ENCODE measurements around the gene MAPK12.

GRCh38 chr22:50296658-50297490 is 35.4 kb upstream of the MAPK12 start:
- no peak for TF ChIP-seq CTCF (IDR thresholded peaks at IDR 0.05)
- TF ChIP-seq ZFX (IDR thresholded peaks at IDR 0.05; ENCODE audit: borderline replicate concordance) = no peak

Data from 22Rv1 (cell line).